ENCODE data around the gene GAS2. TPM values are rescaled to one million over a fixed set of nuclear protein-coding genes. Genes with fewer than 3 reads are reported as not detected.

GAS2 gene
- total and polyA plus RNA-seq, 2 donors (not counting 3 experiments of a cell fraction or from before 2014, with no cell fraction given), result 0.54 to 0.88 TPM

GRCh38 chr11:22798901-22799300, 132.5 kb downstream of the GAS2 start:
- intact Hi-C loops (cut with micrococcal nuclease), result no loop called here
- H4K20me1 ChIP-seq (replicated peaks; ENCODE audit: control insufficient read depth, extremely low read depth, insufficient read depth, low read length), result no peaks in the 10 kb centered on the region
- no peak overlapping the region for H3K27ac ChIP-seq (ENCODE audit: insufficient read depth, low read depth, low read length)
- BruUV-seq (replicated peaks), result no TSS peak
- H3K79me2 ChIP-seq (ENCODE audit: control insufficient read depth, insufficient read depth, low read length), result no peaks in the 10 kb centered on the region
- no peak overlapping the region for H3K4me3 ChIP-seq (replicated peaks in 1 of 3; ENCODE audit: insufficient read depth in 1 of 3, low read depth in 1 of 3, low read length in 3 of 3)
- H3K36me3 ChIP-seq (ENCODE audit: control insufficient read depth in 2 of 2, extremely low read depth in 1 of 2, insufficient read depth in 2 of 2, low read length in 2 of 2), result no peaks in the 10 kb centered on the region
- ChIA-PET CTCF (interaction anchor here (1.8 to 5.4 kb wide), 2 partner anchors 11 to 15 kb away, joined by 6 to 39 read pairs; no protein-coding TSS in a partner anchor), POLR2A (no interaction called here)
- no peak overlapping the region for H3K4me2 ChIP-seq (ENCODE audit: insufficient read depth, low read length)
- no peak overlapping the region for H3K9ac ChIP-seq (replicated peaks; ENCODE audit: extremely low read depth, insufficient read depth, low read length)
- H3K27me3 ChIP-seq (ENCODE audit: control insufficient read depth in 2 of 2, insufficient read depth in 2 of 2, low read length in 2 of 2), result no peaks in the 10 kb centered on the region
- no peak overlapping the region for H2AFZ ChIP-seq (ENCODE audit: low read depth, low read length)
- dilution Hi-C loops (cut with MboI; ENCODE audit: extremely low pct_ligation_motif_present, low sequenced_read_pairs), result no loop called here
- TF ChIP-seq JUN (IDR thresholded peaks at IDR 0.05; ENCODE audit: borderline replicate concordance, insufficient read depth, insufficient read length, low read depth) (no peak), GATA2 (IDR thresholded peaks at IDR 0.05; ENCODE audit: insufficient read depth, insufficient read length, low read depth, low read length) (no peak), MYC (IDR thresholded peaks at IDR 0.05; ENCODE audit: low read depth, low read length) (no peak), POLR2A (IDR thresholded peaks at IDR 0.05; ENCODE audit: low read depth, low read length) (no peak), EZH2 (IDR thresholded peaks at IDR 0.05; ENCODE audit: borderline replicate concordance, low read depth, low read length, severe bottlenecking) (no peak), POLR2AphosphoS5 (IDR thresholded peaks at IDR 0.05; ENCODE audit: insufficient read depth, low read depth, low read length) (no peak), FOS (IDR thresholded peaks at IDR 0.05; ENCODE audit: borderline replicate concordance, insufficient read depth, low read length) (no peak)
- TF ChIP-seq, protein P1, sequence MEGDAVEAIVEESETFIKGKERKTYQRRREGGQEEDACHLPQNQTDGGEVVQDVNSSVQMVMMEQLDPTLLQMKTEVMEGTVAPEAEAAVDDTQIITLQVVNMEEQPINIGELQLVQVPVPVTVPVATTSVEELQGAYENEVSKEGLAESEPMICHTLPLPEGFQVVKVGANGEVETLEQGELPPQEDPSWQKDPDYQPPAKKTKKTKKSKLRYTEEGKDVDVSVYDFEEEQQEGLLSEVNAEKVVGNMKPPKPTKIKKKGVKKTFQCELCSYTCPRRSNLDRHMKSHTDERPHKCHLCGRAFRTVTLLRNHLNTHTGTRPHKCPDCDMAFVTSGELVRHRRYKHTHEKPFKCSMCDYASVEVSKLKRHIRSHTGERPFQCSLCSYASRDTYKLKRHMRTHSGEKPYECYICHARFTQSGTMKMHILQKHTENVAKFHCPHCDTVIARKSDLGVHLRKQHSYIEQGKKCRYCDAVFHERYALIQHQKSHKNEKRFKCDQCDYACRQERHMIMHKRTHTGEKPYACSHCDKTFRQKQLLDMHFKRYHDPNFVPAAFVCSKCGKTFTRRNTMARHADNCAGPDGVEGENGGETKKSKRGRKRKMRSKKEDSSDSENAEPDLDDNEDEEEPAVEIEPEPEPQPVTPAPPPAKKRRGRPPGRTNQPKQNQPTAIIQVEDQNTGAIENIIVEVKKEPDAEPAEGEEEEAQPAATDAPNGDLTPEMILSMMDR (IDR thresholded peaks at IDR 0.05; ENCODE audit: extremely low read depth in 1 of 2, insufficient read depth in 1 of 2, low read depth in 1 of 2, low read length in 2 of 2), result no peak
- TF ChIP-seq, protein P2, sequence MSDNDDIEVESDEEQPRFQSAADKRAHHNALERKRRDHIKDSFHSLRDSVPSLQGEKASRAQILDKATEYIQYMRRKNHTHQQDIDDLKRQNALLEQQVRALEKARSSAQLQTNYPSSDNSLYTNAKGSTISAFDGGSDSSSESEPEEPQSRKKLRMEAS (IDR thresholded peaks at IDR 0.05; ENCODE audit: insufficient read depth, insufficient read length), result no peak
- no peak for DNase-seq (ENCODE audit: low read depth, low spot score)
- no peaks in the 10 kb centered on the region for H3K9me1 ChIP-seq (replicated peaks; ENCODE audit: control insufficient read depth, extremely low read depth, insufficient read depth, low read length)
- no peaks in the 10 kb centered on the region for H3K9me3 ChIP-seq (replicated peaks; ENCODE audit: control insufficient read depth, insufficient read depth, low read length)
- FAIRE-seq, result no peak
- H3K4me1 ChIP-seq (ENCODE audit: control insufficient read depth, extremely low read depth, insufficient read depth, low read length), result peaks cover 7% of the 10 kb centered on the region
